Mesothelial cell of epicardium (in vitro differentiated cells): Measurements from ENCODE around the gene EXOC4. TPM values are rescaled to one million over a fixed set of nuclear protein-coding genes. Genes with fewer than 3 reads are reported as not detected.

ENCODE experiments used
- DNase-seq, 2 experiments: peaks; one replicate each; pipeline ENCODE4 v3.0.0; 2021; ENCODE audit warnings: low spot score in 2 of 2; ENCODE audit not compliant: unreplicated experiment in 2 of 2
- H3K27ac Mint-ChIP-seq: 2 replicates; pipeline ENCODE4 v1.8.0; 2021; ENCODE audit warnings: mixed read lengths
- H3K27me3 Mint-ChIP-seq: 2 replicates; pipeline ENCODE4 v1.8.0; 2021; ENCODE audit warnings: low read depth, mixed read lengths
- H3K36me3 Mint-ChIP-seq: 2 replicates; pipeline ENCODE4 v1.8.0; 2021; ENCODE audit warnings: mixed read lengths
- H3K4me1 Mint-ChIP-seq: 2 replicates; pipeline ENCODE4 v1.8.0; 2021; ENCODE audit warnings: mixed read lengths
- H3K4me3 Mint-ChIP-seq: 2 replicates; pipeline ENCODE4 v1.8.0; 2021; ENCODE audit warnings: mild to moderate bottlenecking, moderate library complexity, mixed read lengths
- H3K9me3 Mint-ChIP-seq: 2 replicates; pipeline ENCODE4 v1.8.0; 2021; ENCODE audit warnings: mixed read lengths
- CTCF ChIP-seq: fragments of 200-600 bp; sonication (generic); IDR thresholded peaks from one replicate; pipeline ENCODE4 v1.5.0; 2021; ENCODE audit warnings: antibody characterized with exemption; ENCODE audit not compliant: unreplicated experiment
- total RNA-seq: library from RNA; stranded (reverse); gene quantifications from 3 replicates; pipeline ENCODE4 v1.2.1, GENCODE V29; 2021

Gene EXOC4
- total RNA-seq, 1 donor from 2014 or later, result 105 TPM

GRCh38 chr7:133434246-133434865, 181.5 kb downstream of the EXOC4 start:
- H3K36me3 Mint-ChIP-seq, result no peaks in the 10 kb centered on the region
- no peak overlapping the region for H3K4me3 Mint-ChIP-seq
- H3K9me3 Mint-ChIP-seq, result peaks cover 3% of the 10 kb centered on the region

GRCh38 chr7:133436014-133436428, 183.1 kb downstream of the EXOC4 start:
- peak overlapping the region; percentile 31 for H3K27ac Mint-ChIP-seq
- no peak for TF ChIP-seq CTCF

More at GRCh38 chr7:133434246-133434865, 181.5 kb downstream of the EXOC4 start:
- DNase-seq, result no peak
- peak; percentile 21 for TF ChIP-seq CTCF
- peaks cover 32% of the 10 kb centered on the region for H3K4me1 Mint-ChIP-seq
- no peak overlapping the region for H3K27ac Mint-ChIP-seq
- H3K27me3 Mint-ChIP-seq, result no peaks in the 10 kb centered on the region

GRCh38 chr7:133437544-133437943, 184.7 kb downstream of the EXOC4 start:
- DNase-seq, result no peak
- Mint-ChIP-seq H3K4me1 (peaks cover 29% of the 10 kb centered on the region), H3K27ac (peak overlapping the region; percentile 18), H3K36me3 (peaks cover under 1% of the 10 kb centered on the region), H3K4me3 (no peak overlapping the region), H3K9me3 (no peaks in the 10 kb centered on the region), H3K27me3 (no peaks in the 10 kb centered on the region)
- no peak for TF ChIP-seq CTCF

More at GRCh38 chr7:133436014-133436428, 183.1 kb downstream of the EXOC4 start:
- Mint-ChIP-seq H3K9me3 (no peaks in the 10 kb centered on the region), H3K36me3 (no peaks in the 10 kb centered on the region), H3K27me3 (no peaks in the 10 kb centered on the region), H3K4me1 (peaks cover 32% of the 10 kb centered on the region), H3K4me3 (no peak overlapping the region)
- DNase-seq, result no peak

DNA sequence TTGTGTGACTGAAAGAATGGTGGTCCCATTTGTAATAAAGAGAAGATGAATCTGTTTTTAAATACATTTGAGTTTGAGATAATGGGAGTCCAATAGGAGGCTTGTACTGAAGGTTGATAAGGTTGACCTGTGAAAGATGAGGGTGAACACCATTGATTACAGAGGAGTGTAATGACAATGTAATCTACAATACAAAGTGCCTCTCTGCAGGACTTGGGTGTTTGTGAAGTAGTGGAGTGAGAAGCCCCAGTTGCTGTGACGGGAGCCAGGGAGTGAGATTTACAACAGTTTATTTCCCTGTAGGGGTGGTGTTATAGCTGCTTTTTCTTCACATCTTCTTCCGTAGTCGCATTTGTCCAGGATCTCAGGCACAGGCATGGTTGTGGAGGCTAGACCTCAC, 189.9 kb downstream of the EXOC4 start:
- Mint-ChIP-seq H3K9me3 (no peaks in the 10 kb centered on the region), H3K27ac (no peak overlapping the region), H3K36me3 (peaks cover 2% of the 10 kb centered on the region), H3K27me3 (no peaks in the 10 kb centered on the region), H3K4me3 (no peak overlapping the region), H3K4me1 (peaks cover 5% of the 10 kb centered on the region)
- no peak for DNase-seq
- TF ChIP-seq CTCF, result no peak

- no peak for TF ChIP-seq CTCF
- DNase-seq, result no peak
- Mint-ChIP-seq H3K4me1 (no peaks in the 10 kb centered on the region), H3K27me3 (no peaks in the 10 kb centered on the region), H3K36me3 (peaks cover 2% of the 10 kb centered on the region), H3K9me3 (no peaks in the 10 kb centered on the region), H3K4me3 (no peak overlapping the region), H3K27ac (no peak overlapping the region)
Observed at GRCh38 chr7:133445617-133446016, 192.7 kb downstream of the EXOC4 start.
